Skeletal muscle satellite cell (primary cell): Measurements from ENCODE around the gene CNTNAP2.

Source experiments
- H3K27me3 ChIP-seq: 2 replicates; pipeline ENCODE4 v1.7.0; 2013; ENCODE audit warnings: low read length; ENCODE audit not compliant: control insufficient read depth, insufficient read depth
- H3K36me3 ChIP-seq: 2 replicates; pipeline ENCODE4 v1.7.0; 2013; ENCODE audit warnings: mild to moderate bottlenecking, control low read depth, low read length; ENCODE audit not compliant: insufficient read depth
- H3K4me1 ChIP-seq: 2 replicates; pipeline ENCODE4 v1.7.0; 2013; ENCODE audit warnings: low read length; ENCODE audit not compliant: control insufficient read depth, insufficient read depth
- H3K4me2 ChIP-seq: 2 replicates; pipeline ENCODE4 v1.7.0; 2013; ENCODE audit warnings: mild to moderate bottlenecking, low read length
- H3K4me3 ChIP-seq: 2 replicates; pipeline ENCODE4 v1.7.0; 2013; ENCODE audit warnings: low read length
- H3K9ac ChIP-seq: 2 replicates; pipeline ENCODE4 v1.7.0; 2013; ENCODE audit warnings: mild to moderate bottlenecking, low read depth, low read length, moderate library complexity
- H3K9me3 ChIP-seq: replicated peaks from 2 replicates; pipeline ENCODE4 v1.7.0; 2013; ENCODE audit warnings: mild to moderate bottlenecking, control low read depth, low read length

CNTNAP2 gene

GRCh38 chr7:147915781-147916180 lies 1799.2 kb downstream of the CNTNAP2 start:
- Histone ChIP-seq H3K36me3 (no peaks in the 10 kb centered on the region), H3K9ac (no peak overlapping the region), H3K9me3 (no peaks in the 10 kb centered on the region), H3K27me3 (no peaks in the 10 kb centered on the region), H3K4me3 (no peak overlapping the region), H3K4me1 (no peaks in the 10 kb centered on the region), H3K4me2 (no peak overlapping the region)

GRCh38 chr7:147916573-147916972 lies 1800.0 kb downstream of the CNTNAP2 start:
- no peaks in the 10 kb centered on the region for H3K27me3 ChIP-seq
- no peak overlapping the region for H3K9ac ChIP-seq
- no peaks in the 10 kb centered on the region for H3K36me3 ChIP-seq
- H3K9me3 ChIP-seq, result no peaks in the 10 kb centered on the region
- H3K4me2 ChIP-seq, result no peak overlapping the region
- no peak overlapping the region for H3K4me3 ChIP-seq
- no peaks in the 10 kb centered on the region for H3K4me1 ChIP-seq

GRCh38 chr7:147923841-147924240 lies 1807.2 kb downstream of the CNTNAP2 start:
- H3K9ac ChIP-seq, result no peak overlapping the region
- no peaks in the 10 kb centered on the region for H3K4me1 ChIP-seq
- H3K4me2 ChIP-seq, result no peak overlapping the region
- H3K36me3 ChIP-seq, result no peaks in the 10 kb centered on the region
- H3K9me3 ChIP-seq, result no peaks in the 10 kb centered on the region
- H3K4me3 ChIP-seq, result no peak overlapping the region
- H3K27me3 ChIP-seq, result no peaks in the 10 kb centered on the region

GRCh38 chr7:147937428-147937827 lies 1820.8 kb downstream of the CNTNAP2 start:
- Histone ChIP-seq H3K36me3 (no peaks in the 10 kb centered on the region), H3K9me3 (peaks cover 2% of the 10 kb centered on the region), H3K4me1 (no peaks in the 10 kb centered on the region), H3K27me3 (no peaks in the 10 kb centered on the region), H3K9ac (no peak overlapping the region), H3K4me2 (no peak overlapping the region), H3K4me3 (no peak overlapping the region)

- Histone ChIP-seq H3K4me2 (no peak overlapping the region), H3K36me3 (no peaks in the 10 kb centered on the region), H3K27me3 (no peaks in the 10 kb centered on the region), H3K9me3 (peaks cover 2% of the 10 kb centered on the region), H3K4me3 (no peak overlapping the region), H3K9ac (no peak overlapping the region), H3K4me1 (no peaks in the 10 kb centered on the region)
These were observed 1824.8 kb downstream of the CNTNAP2 start for GRCh38 chr7:147941381-147941780.

- no peaks in the 10 kb centered on the region for H3K4me1 ChIP-seq
- H3K4me2 ChIP-seq, result no peak overlapping the region
- H3K27me3 ChIP-seq, result no peaks in the 10 kb centered on the region
- H3K9ac ChIP-seq, result no peak overlapping the region
- H3K9me3 ChIP-seq, result peaks cover 2% of the 10 kb centered on the region
- no peak overlapping the region for H3K4me3 ChIP-seq
- H3K36me3 ChIP-seq, result no peaks in the 10 kb centered on the region
These were observed 1827.7 kb downstream of the CNTNAP2 start for GRCh38 chr7:147944321-147944720.

GRCh38 chr7:147952918-147953317 lies 1836.3 kb downstream of the CNTNAP2 start:
- H3K4me1 ChIP-seq, result no peaks in the 10 kb centered on the region
- no peaks in the 10 kb centered on the region for H3K36me3 ChIP-seq
- no peak overlapping the region for H3K9ac ChIP-seq
- no peak overlapping the region for H3K4me2 ChIP-seq
- no peak overlapping the region for H3K4me3 ChIP-seq
- H3K9me3 ChIP-seq, result no peaks in the 10 kb centered on the region
- H3K27me3 ChIP-seq, result no peaks in the 10 kb centered on the region

- H3K9ac ChIP-seq, result no peak overlapping the region
- no peak overlapping the region for H3K4me3 ChIP-seq
- H3K9me3 ChIP-seq, result no peaks in the 10 kb centered on the region
These were observed 1851.5 kb downstream of the CNTNAP2 start for GRCh38 chr7:147968046-147968610.

GRCh38 chr7:147971606-147972110 lies 1855.1 kb downstream of the CNTNAP2 start:
- Histone ChIP-seq H3K4me3 (no peak overlapping the region), H3K9me3 (no peaks in the 10 kb centered on the region), H3K27me3 (no peaks in the 10 kb centered on the region), H3K4me1 (no peaks in the 10 kb centered on the region), H3K36me3 (no peaks in the 10 kb centered on the region), H3K9ac (no peak overlapping the region), H3K4me2 (no peak overlapping the region)

More at GRCh38 chr7:147968046-147968610, 1851.5 kb downstream of the CNTNAP2 start:
- Histone ChIP-seq H3K4me1 (no peaks in the 10 kb centered on the region), H3K36me3 (no peaks in the 10 kb centered on the region), H3K27me3 (no peaks in the 10 kb centered on the region), H3K4me2 (no peak overlapping the region)

GRCh38 chr7:147978201-147978600 lies 1861.6 kb downstream of the CNTNAP2 start:
- no peaks in the 10 kb centered on the region for H3K27me3 ChIP-seq
- no peak overlapping the region for H3K4me2 ChIP-seq
- no peak overlapping the region for H3K4me3 ChIP-seq
- no peaks in the 10 kb centered on the region for H3K9me3 ChIP-seq
- H3K4me1 ChIP-seq, result no peaks in the 10 kb centered on the region
- H3K9ac ChIP-seq, result no peak overlapping the region
- no peaks in the 10 kb centered on the region for H3K36me3 ChIP-seq

- Histone ChIP-seq H3K9ac (no peak overlapping the region), H3K4me3 (no peak overlapping the region), H3K4me2 (no peak overlapping the region), H3K36me3 (no peaks in the 10 kb centered on the region), H3K4me1 (no peaks in the 10 kb centered on the region), H3K9me3 (no peaks in the 10 kb centered on the region), H3K27me3 (no peaks in the 10 kb centered on the region)
These were observed 1862.0 kb downstream of the CNTNAP2 start for GRCh38 chr7:147978651-147979050.
